Measurements from ENCODE around the gene UBALD2.
"Not testable (repeated sequence)": the region's sequence is repeated elsewhere in the genome, so short reads cannot be mapped to it uniquely, and the experiment has no call there.

Gene UBALD2

GRCh38 chr17:76247304-76247703, 17.8 kb upstream of the UBALD2 start:
- Histone ChIP-seq H3K9ac (ENCODE audit: insufficient read length, low read depth) (no peak overlapping the region), H3K36me3 (ENCODE audit: insufficient read depth, insufficient read length, low read length) (no peaks in the 10 kb centered on the region)
- TF ChIP-seq SUZ12 (IDR thresholded peaks at IDR 0.05; ENCODE audit: extremely low read depth, insufficient read depth, insufficient read length) (no peak), YY1 (IDR thresholded peaks at IDR 0.05; ENCODE audit: insufficient read depth, insufficient read length) (no peak), ZNF274 (IDR thresholded peaks at IDR 0.05; ENCODE audit: low read depth, low read length) (no peak)

DNA sequence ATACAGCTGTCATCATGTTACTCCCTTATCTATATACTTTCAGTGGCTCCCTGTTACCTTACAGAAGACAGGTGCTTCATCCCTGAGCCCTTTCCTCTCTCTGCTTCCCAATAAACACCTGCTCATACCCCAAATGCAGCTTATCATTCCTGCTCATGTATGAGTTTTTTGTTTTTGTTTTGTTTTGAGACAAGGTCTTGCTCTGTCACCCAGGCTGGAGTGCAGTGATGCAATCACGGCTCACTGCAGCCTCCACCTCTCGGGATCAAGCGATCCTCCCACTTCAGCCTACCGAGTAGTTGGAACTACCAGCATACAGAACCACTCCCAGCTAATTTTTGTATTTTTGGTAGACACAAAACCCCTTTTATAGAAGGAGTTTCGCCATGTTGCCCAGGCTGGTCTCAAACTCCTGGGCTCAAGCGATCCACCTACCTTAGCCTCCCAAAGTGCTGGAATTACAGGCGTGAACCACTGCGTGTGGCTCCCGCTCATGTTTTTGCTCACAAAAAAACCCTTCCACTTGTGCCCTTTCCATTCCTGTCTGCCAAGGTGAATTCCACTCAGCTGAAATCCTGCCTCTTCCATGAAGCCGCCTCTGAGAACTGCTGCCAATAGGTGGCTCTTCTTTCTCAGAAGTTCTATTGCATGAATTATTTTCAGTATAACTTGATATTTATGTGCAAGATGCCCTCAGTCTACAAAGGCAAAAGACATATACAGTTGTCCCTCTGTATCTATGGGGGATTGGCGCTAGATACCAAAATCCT, 16.9 kb upstream of the UBALD2 start:
- no peak for TF ChIP-seq ZNF274 (IDR thresholded peaks at IDR 0.05; ENCODE audit: low read depth, low read length)
- TF ChIP-seq SUZ12 (IDR thresholded peaks at IDR 0.05; ENCODE audit: extremely low read depth, insufficient read depth, insufficient read length), result no peak
- no peak for TF ChIP-seq YY1 (IDR thresholded peaks at IDR 0.05; ENCODE audit: insufficient read depth, insufficient read length)
- no peak for DNase-seq (ENCODE audit: low read depth, low spot score)

More at GRCh38 chr17:76247304-76247703, 17.8 kb upstream of the UBALD2 start:
- peaks cover 5% of the 10 kb centered on the region for H3K27me3 ChIP-seq (ENCODE audit: insufficient read depth, insufficient read length)
- no peak overlapping the region for H3K4me3 ChIP-seq (ENCODE audit: insufficient read length, low read depth)
- no peak for DNase-seq (ENCODE audit: low read depth, low spot score)
- no peaks in the 10 kb centered on the region for H3K9me3 ChIP-seq (ENCODE audit: insufficient read depth, low read length)
- H3K4me1 ChIP-seq (ENCODE audit: insufficient read depth, insufficient read length), result peaks cover 4% of the 10 kb centered on the region

DNA sequence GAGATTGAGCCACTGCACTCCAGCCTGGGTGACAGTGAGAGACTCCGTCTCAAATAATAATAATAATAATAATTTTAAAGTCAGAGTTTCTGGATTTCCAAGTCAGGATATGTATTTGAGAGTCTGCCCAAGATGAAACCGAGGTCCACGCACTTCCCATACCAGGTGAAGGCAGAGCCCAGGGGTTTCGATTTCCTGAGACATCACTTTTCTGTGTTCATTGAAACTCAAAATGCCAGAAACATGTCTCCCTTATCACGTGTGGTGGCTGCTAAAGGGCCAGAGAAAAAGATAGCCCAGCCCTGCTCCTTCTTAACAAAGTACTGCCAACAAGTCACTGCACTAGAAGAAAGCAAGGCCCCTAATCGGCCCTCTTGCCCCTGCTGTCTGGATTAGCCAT, 15.0 kb upstream of the UBALD2 start:
- H3K27me3 ChIP-seq (ENCODE audit: insufficient read depth, insufficient read length), result no peaks in the 10 kb centered on the region
- H3K9ac ChIP-seq (ENCODE audit: insufficient read length, low read depth), result no peak overlapping the region
- TF ChIP-seq YY1 (IDR thresholded peaks at IDR 0.05; ENCODE audit: insufficient read depth, insufficient read length), result no peak
- TF ChIP-seq ZNF274 (IDR thresholded peaks at IDR 0.05; ENCODE audit: low read depth, low read length), result no peak
- no peak for TF ChIP-seq SUZ12 (IDR thresholded peaks at IDR 0.05; ENCODE audit: extremely low read depth, insufficient read depth, insufficient read length)
- no peak for DNase-seq (ENCODE audit: low read depth, low spot score)
- H3K9me3 ChIP-seq (ENCODE audit: insufficient read depth, low read length), result no peaks in the 10 kb centered on the region
- no peaks in the 10 kb centered on the region for H3K36me3 ChIP-seq (ENCODE audit: insufficient read depth, insufficient read length, low read length)
- no peak overlapping the region for H3K4me3 ChIP-seq (ENCODE audit: insufficient read length, low read depth)
- H3K4me1 ChIP-seq (ENCODE audit: insufficient read depth, insufficient read length), result peaks cover 4% of the 10 kb centered on the region

More for the DNA sequence above, 16.9 kb upstream of the UBALD2 start:
- H3K9ac ChIP-seq (ENCODE audit: insufficient read length, low read depth), result no peak overlapping the region
- H3K9me3 ChIP-seq (ENCODE audit: insufficient read depth, low read length), result no peaks in the 10 kb centered on the region
- H3K27me3 ChIP-seq (ENCODE audit: insufficient read depth, insufficient read length), result peaks cover 4% of the 10 kb centered on the region
- no peak overlapping the region for H3K4me3 ChIP-seq (ENCODE audit: insufficient read length, low read depth)
- H3K4me1 ChIP-seq (ENCODE audit: insufficient read depth, insufficient read length), result peaks cover 4% of the 10 kb centered on the region
- no peaks in the 10 kb centered on the region for H3K36me3 ChIP-seq (ENCODE audit: insufficient read depth, insufficient read length, low read length)

DNA sequence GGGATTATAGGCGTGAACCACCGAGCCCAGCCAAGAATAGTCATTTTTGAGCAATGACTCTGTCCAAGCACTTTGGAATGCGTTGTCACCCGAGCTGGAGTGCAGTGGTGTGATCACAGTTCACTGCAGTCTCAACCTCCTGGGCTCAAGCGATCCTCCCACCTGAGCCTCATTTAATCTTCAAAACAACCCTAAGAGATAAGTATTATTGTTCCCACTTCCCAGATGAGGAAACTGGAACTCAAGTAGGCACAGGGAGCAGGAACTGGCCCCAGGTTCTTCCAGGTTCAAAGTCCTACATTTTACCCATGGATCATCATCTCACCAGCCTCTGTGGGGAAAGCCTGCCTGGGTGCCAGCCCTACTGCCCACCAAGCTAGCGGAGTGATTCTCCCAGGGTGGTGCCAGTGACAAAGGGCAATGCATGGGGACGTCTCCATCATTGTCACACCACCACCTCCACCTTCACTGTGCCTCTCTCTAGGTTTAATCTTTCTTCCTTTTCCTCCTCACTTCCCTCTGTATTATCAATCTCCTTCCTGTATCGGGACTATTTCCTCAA, 13.6 kb upstream of the UBALD2 start:
- no peaks in the 10 kb centered on the region for H3K27me3 ChIP-seq (ENCODE audit: insufficient read depth, insufficient read length)
- H3K36me3 ChIP-seq (ENCODE audit: insufficient read depth, insufficient read length, low read length), result no peaks in the 10 kb centered on the region
- H3K4me3 ChIP-seq (ENCODE audit: insufficient read length, low read depth), result no peak overlapping the region
- no peak overlapping the region for H3K9ac ChIP-seq (ENCODE audit: insufficient read length, low read depth)
- no peak for TF ChIP-seq YY1 (IDR thresholded peaks at IDR 0.05; ENCODE audit: insufficient read depth, insufficient read length)
- no peak for TF ChIP-seq ZNF274 (IDR thresholded peaks at IDR 0.05; ENCODE audit: low read depth, low read length)
- no peak for TF ChIP-seq SUZ12 (IDR thresholded peaks at IDR 0.05; ENCODE audit: extremely low read depth, insufficient read depth, insufficient read length)
- H3K4me1 ChIP-seq (ENCODE audit: insufficient read depth, insufficient read length), result no peaks in the 10 kb centered on the region
- H3K9me3 ChIP-seq (ENCODE audit: insufficient read depth, low read length), result no peaks in the 10 kb centered on the region
- DNase-seq (ENCODE audit: low read depth, low spot score), result no peak

DNA sequence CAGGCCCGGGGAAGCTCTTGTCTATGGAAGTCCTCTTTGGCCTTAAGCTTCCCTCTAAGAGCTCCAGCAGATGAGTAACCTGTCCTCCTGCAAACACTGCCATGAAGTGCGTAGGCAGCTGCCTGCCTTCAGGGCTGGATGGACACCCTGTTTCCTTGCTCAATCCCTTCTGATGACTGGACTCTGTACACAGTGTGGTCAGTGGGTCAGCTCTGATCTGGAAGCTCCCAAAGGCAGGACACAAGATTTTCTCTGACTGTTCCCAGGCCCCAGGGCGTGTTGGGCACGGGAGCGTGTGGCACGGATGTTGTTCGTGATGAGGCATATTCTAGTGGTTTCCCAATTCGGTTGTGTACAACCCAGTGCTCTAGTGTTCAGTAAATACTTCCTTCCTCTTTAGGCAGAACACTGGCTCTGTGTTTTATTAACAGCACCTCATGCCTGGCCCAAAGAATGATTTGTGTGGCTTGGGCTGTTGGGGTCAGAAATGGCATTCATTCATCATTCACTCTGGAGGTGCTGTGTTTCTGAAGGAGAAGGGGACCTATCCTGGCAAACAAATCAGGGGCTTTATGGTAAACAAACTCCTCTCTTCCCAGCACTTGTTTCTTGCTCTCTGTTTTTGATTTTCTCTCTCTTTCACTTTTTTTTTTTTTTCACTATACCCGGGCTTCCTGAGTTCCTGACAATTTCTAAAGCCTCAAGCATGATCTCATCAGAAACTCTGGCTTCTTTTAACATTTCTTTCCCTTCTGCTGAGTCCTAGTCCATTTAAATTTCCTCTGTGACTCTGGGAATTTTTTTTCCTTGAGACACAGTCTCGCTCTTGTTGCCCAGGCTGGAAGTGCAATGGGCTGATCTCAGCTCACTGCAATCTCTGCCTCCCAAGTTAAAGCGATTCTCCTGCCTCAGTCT, 12.9 kb upstream of the UBALD2 start:
- no peak overlapping the region for H3K9ac ChIP-seq (ENCODE audit: insufficient read length, low read depth)
- H3K9me3 ChIP-seq (ENCODE audit: insufficient read depth, low read length), result no peaks in the 10 kb centered on the region
- no peaks in the 10 kb centered on the region for H3K27me3 ChIP-seq (ENCODE audit: insufficient read depth, insufficient read length)
- no peak for DNase-seq (ENCODE audit: low read depth, low spot score)
- no peak overlapping the region for H3K4me3 ChIP-seq (ENCODE audit: insufficient read length, low read depth)
- no peaks in the 10 kb centered on the region for H3K36me3 ChIP-seq (ENCODE audit: insufficient read depth, insufficient read length, low read length)
- H3K4me1 ChIP-seq (ENCODE audit: insufficient read depth, insufficient read length), result no peaks in the 10 kb centered on the region
- TF ChIP-seq SUZ12 (IDR thresholded peaks at IDR 0.05; ENCODE audit: extremely low read depth, insufficient read depth, insufficient read length) (no peak), YY1 (IDR thresholded peaks at IDR 0.05; ENCODE audit: insufficient read depth, insufficient read length) (no peak), ZNF274 (IDR thresholded peaks at IDR 0.05; ENCODE audit: low read depth, low read length) (no peak)

DNA sequence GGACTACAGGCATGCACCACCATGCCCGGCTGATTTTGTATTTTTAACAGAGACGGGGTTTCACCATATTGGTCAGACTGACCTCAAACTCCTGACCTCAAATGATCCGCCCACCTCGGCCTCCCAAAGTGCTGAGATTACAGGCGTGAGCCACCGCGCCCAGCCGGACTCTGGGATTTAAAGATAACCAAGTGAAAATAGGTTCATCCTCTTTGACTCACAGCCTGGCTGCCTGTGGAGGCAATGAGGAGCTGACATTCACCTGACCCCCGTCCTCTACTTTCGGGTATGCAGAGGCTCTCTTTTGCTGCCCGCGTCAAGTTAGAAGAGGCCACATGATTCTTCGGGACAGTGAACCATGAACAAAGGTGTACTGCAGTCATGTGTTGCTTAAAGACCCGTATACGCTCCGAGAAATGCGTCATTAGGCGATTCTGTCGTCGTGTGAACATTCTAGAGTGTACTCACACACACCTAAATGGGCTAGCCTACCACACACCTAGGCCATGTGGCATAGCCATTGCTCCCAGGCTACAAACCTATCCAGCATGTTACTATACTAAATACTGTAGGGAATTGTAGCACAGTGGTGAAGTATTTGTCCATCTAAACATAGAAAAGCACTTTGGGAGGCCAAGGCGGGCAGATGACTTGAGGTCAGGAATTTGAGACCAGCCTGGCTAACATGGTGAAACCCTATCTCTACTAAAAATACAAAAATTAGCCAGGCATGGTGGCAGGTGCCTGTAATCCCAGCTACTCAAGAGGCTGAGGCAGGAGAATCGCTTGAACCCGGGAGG, 12.0 kb upstream of the UBALD2 start:
- H3K27me3 ChIP-seq (ENCODE audit: insufficient read depth, insufficient read length); H3K4me1 ChIP-seq (ENCODE audit: insufficient read depth, insufficient read length); DNase-seq (ENCODE audit: low read depth, low spot score); H3K36me3 ChIP-seq (ENCODE audit: insufficient read depth, insufficient read length, low read length); H3K4me3 ChIP-seq (ENCODE audit: insufficient read length, low read depth); H3K9ac ChIP-seq (ENCODE audit: insufficient read length, low read depth); H3K9me3 ChIP-seq (ENCODE audit: insufficient read depth, low read length): not testable (repeated sequence)

Data from NT2/D1 (cell line).